HG03039 (cell line): ENCODE measurements around the gene ZFP69B.

Experiments
- ATAC-seq: cut with Tn5 transposase; IDR thresholded peaks from one replicate; pipeline ENCODE4 v1.9.1; 2021; ENCODE audit warnings: mild to moderate bottlenecking, moderate library complexity; ENCODE audit not compliant: unreplicated experiment

ZFP69B gene

GRCh38 chr1:40449684-40450494 is at the start of gene ZFP69B:
Gene ZFP69B, plus strand, starts transcription at chr1:40450476. Its CDS starts 486 bp downstream, at chr1:40450962.
- peak; percentile 79 for ATAC-seq

- ATAC-seq = no peak
Observed at GRCh38 chr1:40401473-40402201, 48.6 kb upstream of the ZFP69B start.

GRCh38 chr1:40404670-40405462 is 45.4 kb upstream of the ZFP69B start:
- no peak for ATAC-seq

- ATAC-seq = no peak
Observed at GRCh38 chr1:40405812-40406211, 44.5 kb upstream of the ZFP69B start.

- no peak for ATAC-seq
Observed at GRCh38 chr1:40407453-40407852, 42.8 kb upstream of the ZFP69B start.

- no peak for ATAC-seq
Observed at GRCh38 chr1:40409467-40409866, 40.8 kb upstream of the ZFP69B start.

- ATAC-seq = no peak
Observed at GRCh38 chr1:40411294-40411693, 39.0 kb upstream of the ZFP69B start.

- ATAC-seq = no peak
Observed at GRCh38 chr1:40411843-40412242, 38.4 kb upstream of the ZFP69B start.

- no peak for ATAC-seq
Observed at GRCh38 chr1:40413527-40414252, 36.6 kb upstream of the ZFP69B start.

- ATAC-seq = no peak
Observed at GRCh38 chr1:40414331-40414730, 35.9 kb upstream of the ZFP69B start.

- no peak for ATAC-seq
Observed at GRCh38 chr1:40416709-40417108, 33.6 kb upstream of the ZFP69B start.

GRCh38 chr1:40421431-40422384 is 28.6 kb upstream of the ZFP69B start:
- ATAC-seq = no peak

- no peak for ATAC-seq
Observed at GRCh38 chr1:40422630-40423263, 27.5 kb upstream of the ZFP69B start.

- ATAC-seq = no peak
Observed at GRCh38 chr1:40423264-40423642, 27.0 kb upstream of the ZFP69B start.

GRCh38 chr1:40423951-40424618 is 26.2 kb upstream of the ZFP69B start:
- ATAC-seq = no peak

GRCh38 chr1:40425198-40425597 is 25.1 kb upstream of the ZFP69B start:
- ATAC-seq = no peak

GRCh38 chr1:40431385-40431784 is 18.9 kb upstream of the ZFP69B start:
- ATAC-seq = no peak

- ATAC-seq = no peak
Observed at GRCh38 chr1:40432644-40433390, 17.5 kb upstream of the ZFP69B start.
